ENCODE data around the gene LTBP1.

Gene LTBP1

GRCh38 chr2:33443274-33443829 lies 496.6 kb downstream of the LTBP1 start:
- DNase-seq: no peak

DNA sequence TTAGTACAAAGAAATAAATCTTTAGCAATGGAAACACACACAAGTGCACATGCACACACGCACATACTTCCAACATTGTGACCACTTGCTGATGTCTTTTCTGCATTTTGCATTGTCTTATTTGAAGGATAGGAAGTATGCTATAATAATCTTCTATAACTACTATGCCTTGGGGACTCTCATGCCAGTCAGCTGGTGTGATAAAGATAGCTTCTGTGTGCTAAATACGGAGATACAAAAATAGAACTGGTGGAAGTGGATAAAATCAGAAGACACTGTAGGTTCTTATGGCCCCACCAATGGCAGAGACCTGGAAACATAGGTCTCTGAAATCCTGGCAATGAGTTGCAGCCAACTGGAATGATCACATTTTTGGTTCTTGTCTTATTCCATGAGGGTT lies 498.2 kb downstream of the LTBP1 start:
- no peak for DNase-seq

- no peak for DNase-seq
Measured at GRCh38 chr2:33448220-33448899, 501.6 kb downstream of the LTBP1 start.

Data from left hindlimb (tissue), 1 donor.